Uterus (tissue), 4 donors: ENCODE data around the gene TMCO4. TPM values are rescaled to one million over a fixed set of nuclear protein-coding genes. Genes with fewer than 3 reads are reported as not detected.

ENCODE experiments used
- DNase-seq, 2 donors: peaks; one replicate each; pipeline ENCODE4 v3.0.0-alpha.2; 2019 to 2020
- H3K27ac ChIP-seq, 2 donors: fragments of 200-600 bp; sonication (generic); 1 replicate in 1 of 2; 2 replicates in 1 of 2; pipeline ENCODE4 v1.5.1; 2016 to 2018
- H3K27me3 ChIP-seq, 2 donors: fragments of 200-600 bp; sonication (generic); one replicate each; pipeline ENCODE4 v1.5.1; 2018 to 2019; ENCODE audit warnings: control low read depth in 1 of 2
- H3K36me3 ChIP-seq, 2 donors: fragments of 200-600 bp; sonication (generic); one replicate each; pipeline ENCODE4 v1.5.1; 2019; ENCODE audit warnings: control low read depth in 1 of 2
- H3K4me1 ChIP-seq, 2 donors: fragments of 200-600 bp; sonication (generic); one replicate each; pipeline ENCODE4 v1.5.1; 2018 to 2019; ENCODE audit warnings: control low read depth in 1 of 2
- H3K4me3 ChIP-seq, 2 donors: fragments of 200-600 bp; sonication (generic); 1 replicate in 1 of 2; 2 replicates in 1 of 2; pipeline ENCODE4 v1.5.1; 2018 to 2019; ENCODE audit warnings: mild to moderate bottlenecking in 1 of 2
- H3K9me3 ChIP-seq, 2 donors: fragments of 200-600 bp; sonication (generic); one replicate each; pipeline ENCODE4 v1.5.1; 2019; ENCODE audit warnings: control low read depth in 1 of 2
- CTCF ChIP-seq, 4 experiments: fragments of 200-600 bp in 2 of 4; fragments of 450-650 bp in 2 of 4; sonication (generic) in 2 of 4; IDR thresholded peaks; one replicate each; pipeline ENCODE4 v1.5.1; 2016 to 2019; ENCODE audit warnings: antibody characterized with exemption in 4 of 4, mild to moderate bottlenecking in 2 of 4, moderate library complexity in 1 of 4
- POLR2A ChIP-seq, 2 donors: fragments of 450-650 bp; IDR thresholded peaks; one replicate each; pipeline ENCODE4 v1.6.1; 2016; ENCODE audit warnings: antibody characterized with exemption in 2 of 2, mild to moderate bottlenecking in 1 of 2, moderate library complexity in 1 of 2
- intact Hi-C: fragments of 100-400 bp; cut with DNase I; formaldehyde crosslinking; loops from one replicate; pipeline ENCODE4 v1.15.1; 2023; ENCODE audit warnings: low total_unique reads
- total RNA-seq, 4 donors: library from RNA; depleted of rRNA in 3 of 4; stranded (reverse); fragments of >200 nt in 3 of 4; gene quantifications; one replicate each; pipeline versions ENCODE4 v1.1.0 to v1.2.4, GENCODE V29; 2014 to 2023
- donor health status: DM: yes; HTN: yes; CAD: no.

The TMCO4 gene
- total RNA-seq, 4 donors from 2014 or later = 11.8 to 41.2 (median 21.8) TPM

GRCh38 chr1:19825298-19825697, 25.6 kb upstream of the TMCO4 start:
- no peaks in the 10 kb centered on the region for H3K9me3 ChIP-seq
- intact Hi-C loops = no loop called here
- H3K36me3 ChIP-seq = no peaks in the 10 kb centered on the region
- no peaks in the 10 kb centered on the region for H3K27me3 ChIP-seq
- no peaks in the 10 kb centered on the region for H3K4me1 ChIP-seq
- H3K27ac ChIP-seq = no peak overlapping the region
- no peak overlapping the region for H3K4me3 ChIP-seq
- TF ChIP-seq POLR2A (IDR thresholded peaks at IDR 0.05) (no peak), CTCF (IDR thresholded peaks at IDR 0.05) (no peak)
- no peak for DNase-seq

GRCh38 chr1:19824541-19824940, 24.8 kb upstream of the TMCO4 start:
- no peak for TF ChIP-seq POLR2A (IDR thresholded peaks at IDR 0.05)
- no peak for TF ChIP-seq CTCF (IDR thresholded peaks at IDR 0.05)

GRCh38 chr1:19824036-19824435, 24.3 kb upstream of the TMCO4 start:
- no peak overlapping the region for H3K27ac ChIP-seq
- TF ChIP-seq POLR2A (IDR thresholded peaks at IDR 0.05) = no peak
- TF ChIP-seq CTCF (IDR thresholded peaks at IDR 0.05) = no peak
- no peaks in the 10 kb centered on the region for H3K4me1 ChIP-seq
- intact Hi-C loops = no loop called here
- DNase-seq = no peak
- H3K36me3 ChIP-seq = no peaks in the 10 kb centered on the region
- no peak overlapping the region for H3K4me3 ChIP-seq
- no peaks in the 10 kb centered on the region for H3K9me3 ChIP-seq
- H3K27me3 ChIP-seq = no peaks in the 10 kb centered on the region

More at GRCh38 chr1:19824541-19824940, 24.8 kb upstream of the TMCO4 start:
- Histone ChIP-seq H3K27ac (no peak overlapping the region), H3K4me1 (no peaks in the 10 kb centered on the region), H3K9me3 (no peaks in the 10 kb centered on the region), H3K27me3 (no peaks in the 10 kb centered on the region), H3K36me3 (no peaks in the 10 kb centered on the region), H3K4me3 (no peak overlapping the region)
- intact Hi-C loops = no loop called here
- DNase-seq = no peak

GRCh38 chr1:19819701-19820100, 20.0 kb upstream of the TMCO4 start:
- no peak overlapping the region for H3K27ac ChIP-seq
- H3K4me1 ChIP-seq = no peaks in the 10 kb centered on the region
- no peaks in the 10 kb centered on the region for H3K27me3 ChIP-seq
- intact Hi-C loops = no loop called here
- no peaks in the 10 kb centered on the region for H3K9me3 ChIP-seq
- TF ChIP-seq POLR2A (IDR thresholded peaks at IDR 0.05) = no peak
- TF ChIP-seq CTCF (IDR thresholded peaks at IDR 0.05) = no peak
- no peak overlapping the region for H3K4me3 ChIP-seq
- H3K36me3 ChIP-seq = no peaks in the 10 kb centered on the region
- DNase-seq = no peak

- Histone ChIP-seq H3K27me3 (no peaks in the 10 kb centered on the region), H3K36me3 (no peaks in the 10 kb centered on the region), H3K4me3 (no peak overlapping the region), H3K27ac (no peak overlapping the region), H3K4me1 (no peaks in the 10 kb centered on the region), H3K9me3 (no peaks in the 10 kb centered on the region)
- TF ChIP-seq POLR2A (IDR thresholded peaks at IDR 0.05) = no peak
- no peak for TF ChIP-seq CTCF (IDR thresholded peaks at IDR 0.05)
- no peak for DNase-seq
- intact Hi-C loops = no loop called here
Measured at GRCh38 chr1:19818324-19818723, 18.6 kb upstream of the TMCO4 start.
